ENCODE results near the gene FAT4. TPM values are rescaled to one million over a fixed set of nuclear protein-coding genes. Genes with fewer than 3 reads are reported as not detected.

The FAT4 gene
- total and polyA plus RNA-seq, 8 donors: 0.46 to 76.7 (median 7.1) TPM

DNA sequence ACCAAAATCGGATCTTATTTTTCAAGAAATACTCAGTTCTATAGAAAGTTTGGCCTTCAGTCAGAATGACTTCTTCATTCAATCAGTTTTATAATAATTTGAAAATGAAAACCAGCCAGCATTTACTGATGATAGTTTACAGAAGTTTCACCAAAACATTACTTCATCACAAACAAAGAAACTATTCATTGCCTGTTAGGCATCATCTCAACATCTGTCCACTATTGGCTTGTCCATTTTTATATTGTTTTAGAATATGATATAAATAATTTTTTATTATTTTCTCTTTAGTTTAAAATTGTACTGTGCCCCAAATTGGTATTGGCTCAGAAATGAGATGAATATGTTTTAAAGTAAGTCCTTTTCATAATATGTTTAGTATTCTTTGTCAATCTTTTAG, 38.4 kb downstream of the FAT4 start:
- no peak for DNase-seq
- WGBS, 5 donors: 77 to 92% (median 90%) methylated on average over 1 of the region's 1 CpG
- TF ChIP-seq, protein P1, sequence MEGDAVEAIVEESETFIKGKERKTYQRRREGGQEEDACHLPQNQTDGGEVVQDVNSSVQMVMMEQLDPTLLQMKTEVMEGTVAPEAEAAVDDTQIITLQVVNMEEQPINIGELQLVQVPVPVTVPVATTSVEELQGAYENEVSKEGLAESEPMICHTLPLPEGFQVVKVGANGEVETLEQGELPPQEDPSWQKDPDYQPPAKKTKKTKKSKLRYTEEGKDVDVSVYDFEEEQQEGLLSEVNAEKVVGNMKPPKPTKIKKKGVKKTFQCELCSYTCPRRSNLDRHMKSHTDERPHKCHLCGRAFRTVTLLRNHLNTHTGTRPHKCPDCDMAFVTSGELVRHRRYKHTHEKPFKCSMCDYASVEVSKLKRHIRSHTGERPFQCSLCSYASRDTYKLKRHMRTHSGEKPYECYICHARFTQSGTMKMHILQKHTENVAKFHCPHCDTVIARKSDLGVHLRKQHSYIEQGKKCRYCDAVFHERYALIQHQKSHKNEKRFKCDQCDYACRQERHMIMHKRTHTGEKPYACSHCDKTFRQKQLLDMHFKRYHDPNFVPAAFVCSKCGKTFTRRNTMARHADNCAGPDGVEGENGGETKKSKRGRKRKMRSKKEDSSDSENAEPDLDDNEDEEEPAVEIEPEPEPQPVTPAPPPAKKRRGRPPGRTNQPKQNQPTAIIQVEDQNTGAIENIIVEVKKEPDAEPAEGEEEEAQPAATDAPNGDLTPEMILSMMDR (IDR thresholded peaks at IDR 0.05): no peak
- no peak for TF ChIP-seq POLR2AphosphoS5 (IDR thresholded peaks at IDR 0.05)
- no peak for TF ChIP-seq EP300 (IDR thresholded peaks at IDR 0.05)
- no peak for TF ChIP-seq POLR2A (IDR thresholded peaks at IDR 0.05)
- Histone ChIP-seq H3K27ac (no peak overlapping the region), H3K9me3 (no peaks in the 10 kb centered on the region), H3K4me3 (no peak overlapping the region), H3K4me1 (no peaks in the 10 kb centered on the region), H3K36me3 (no peaks in the 10 kb centered on the region), H3K27me3 (no peaks in the 10 kb centered on the region)
- intact Hi-C loops (cut with DNase I; ENCODE audit: low total_unique reads): no loop called here

DNA sequence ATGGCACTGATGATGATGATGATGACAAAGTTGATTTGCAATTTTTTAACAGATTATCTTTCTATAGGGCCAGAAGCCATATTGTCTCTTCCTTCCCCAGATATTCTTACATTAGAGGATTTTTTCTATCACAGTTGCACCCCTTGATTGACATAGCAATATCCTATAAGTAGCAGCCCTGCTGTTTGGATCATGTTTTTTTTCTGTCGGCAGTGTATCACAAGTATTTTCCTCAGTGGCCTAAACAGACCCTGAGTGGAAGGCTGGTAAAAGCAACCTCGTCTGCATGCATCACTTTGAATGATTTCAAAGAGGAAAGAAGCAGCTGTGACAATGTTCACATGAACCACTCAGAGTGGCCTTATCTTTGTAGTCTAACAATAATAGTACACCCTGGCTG, 41.0 kb downstream of the FAT4 start:
- intact Hi-C loops (cut with DNase I; ENCODE audit: low total_unique reads): no loop called here
- no peaks in the 10 kb centered on the region for H3K36me3 ChIP-seq
- no peaks in the 10 kb centered on the region for H3K9me3 ChIP-seq
- no peak overlapping the region for H3K27ac ChIP-seq
- no peaks in the 10 kb centered on the region for H3K27me3 ChIP-seq
- H3K4me1 ChIP-seq: peaks cover 0 to 5% (median 0%) of the 10 kb centered on the region in 4 donors
- TF ChIP-seq POLR2AphosphoS5 (IDR thresholded peaks at IDR 0.05): no peak
- TF ChIP-seq, protein P1 (IDR thresholded peaks at IDR 0.05): no peak
- TF ChIP-seq POLR2A (IDR thresholded peaks at IDR 0.05): no peak
- TF ChIP-seq EP300 (IDR thresholded peaks at IDR 0.05): no peak
- H3K4me3 ChIP-seq: no peak overlapping the region
- WGBS, 5 donors: 65 to 94% (median 76%) methylated on average over 2 of the region's 2 CpGs
- DNase-seq: no peak

DNA sequence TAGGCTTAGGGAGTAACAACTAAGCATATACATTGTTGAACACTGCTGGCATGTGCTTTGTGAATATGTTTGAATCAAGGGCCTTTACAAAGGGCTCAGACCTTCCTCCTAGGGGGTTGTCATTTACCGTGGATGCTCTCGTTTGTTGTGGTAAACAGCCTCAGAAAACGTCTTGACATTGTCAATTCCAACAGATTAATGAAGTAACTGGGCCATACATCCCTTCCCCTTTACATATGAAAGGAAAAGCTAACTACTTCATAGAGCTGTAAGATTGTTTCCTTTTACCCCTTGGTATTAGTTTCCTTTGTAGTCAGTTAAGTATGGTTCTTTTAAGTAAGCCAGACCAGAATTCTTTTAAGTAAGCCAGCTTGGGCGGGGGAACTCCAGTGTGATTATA, 42.9 kb downstream of the FAT4 start:
- 43 to 59% (median 47%) methylated on average over 4 of the region's 4 CpGs for WGBS, 5 donors
- H3K27ac ChIP-seq: no peak overlapping the region
- H3K4me3 ChIP-seq: no peak overlapping the region
- TF ChIP-seq EP300 (IDR thresholded peaks at IDR 0.05) (no peak), POLR2AphosphoS5 (IDR thresholded peaks at IDR 0.05) (no peak), POLR2A (IDR thresholded peaks at IDR 0.05) (no peak)
- TF ChIP-seq, protein P1 (IDR thresholded peaks at IDR 0.05): no peak
- no peaks in the 10 kb centered on the region for H3K9me3 ChIP-seq
- H3K36me3 ChIP-seq: no peaks in the 10 kb centered on the region
- intact Hi-C loops (cut with DNase I; ENCODE audit: low total_unique reads): no loop called here
- H3K27me3 ChIP-seq: no peaks in the 10 kb centered on the region
- no peak for DNase-seq
- peaks cover 0 to 5% (median 0%) of the 10 kb centered on the region in 4 donors for H3K4me1 ChIP-seq

DNA sequence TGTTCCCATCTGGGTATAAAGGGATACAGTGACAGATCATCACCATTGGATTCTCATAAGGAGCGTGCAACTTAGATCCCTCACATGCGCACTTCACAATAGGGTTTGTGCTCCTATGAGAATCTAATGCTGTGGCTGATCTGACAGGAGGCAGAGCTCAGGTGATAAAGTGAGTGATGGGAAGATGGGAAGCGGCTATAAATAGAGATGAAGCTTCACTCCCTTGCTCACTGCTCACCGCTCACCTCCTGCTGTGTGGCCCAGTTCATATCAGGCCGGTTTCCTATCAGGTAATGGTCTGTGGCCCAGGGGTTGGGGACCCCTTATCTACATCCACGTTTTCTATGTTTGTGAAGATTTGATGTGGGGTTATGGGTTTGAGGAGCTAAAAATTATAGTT, 43.7 kb downstream of the FAT4 start:
- Histone ChIP-seq H3K36me3 (no peaks in the 10 kb centered on the region), H3K4me3 (no peak overlapping the region), H3K4me1 (peaks cover 0 to 5% (median 0%) of the 10 kb centered on the region in 4 donors), H3K27ac (no peak overlapping the region), H3K27me3 (no peaks in the 10 kb centered on the region), H3K9me3 (no peaks in the 10 kb centered on the region)
- DNase-seq: no peak
- intact Hi-C loops (cut with DNase I; ENCODE audit: low total_unique reads): no loop called here
- no peak for TF ChIP-seq POLR2AphosphoS5 (IDR thresholded peaks at IDR 0.05)
- TF ChIP-seq, protein P1 (IDR thresholded peaks at IDR 0.05): no peak
- TF ChIP-seq EP300 (IDR thresholded peaks at IDR 0.05): no peak
- 81 to 89% (median 83%) methylated on average over 6 of the region's 6 CpGs for WGBS, 5 donors
